Stomach (tissue), 4 donors: ENCODE measurements around the gene TRIM61.

Source experiments
- EP300 ChIP-seq: sonication (generic); formaldehyde crosslinking; IDR thresholded peaks from one replicate; pipeline ENCODE4 v1.6.1; 2017; ENCODE audit warnings: antibody characterized with exemption
- POLR2A ChIP-seq, 4 donors: fragments of 450-650 bp; IDR thresholded peaks; one replicate each; pipeline ENCODE4 v1.6.1; 2016; ENCODE audit warnings: antibody characterized with exemption in 4 of 4, control low read depth in 2 of 4, mild to moderate bottlenecking in 1 of 4, moderate library complexity in 1 of 4
- POLR2AphosphoS5 ChIP-seq, 3 donors: sonication (generic); formaldehyde crosslinking; IDR thresholded peaks; one replicate each; pipeline ENCODE4 v1.6.1; 2016; ENCODE audit warnings: antibody characterized with exemption in 3 of 3
- TF ChIP-seq, protein P1 (sequence below), 7 experiments: fragments of 450-650 bp in 4 of 7; fragments of 200-600 bp in 3 of 7; sonication (generic) in 3 of 7; IDR thresholded peaks; one replicate each; pipeline ENCODE4 v1.5.1; 2016 to 2019; ENCODE audit warnings: antibody characterized with exemption in 7 of 7, control low read depth in 2 of 7, mild to moderate bottlenecking in 1 of 7

- TF ChIP-seq, protein P1, sequence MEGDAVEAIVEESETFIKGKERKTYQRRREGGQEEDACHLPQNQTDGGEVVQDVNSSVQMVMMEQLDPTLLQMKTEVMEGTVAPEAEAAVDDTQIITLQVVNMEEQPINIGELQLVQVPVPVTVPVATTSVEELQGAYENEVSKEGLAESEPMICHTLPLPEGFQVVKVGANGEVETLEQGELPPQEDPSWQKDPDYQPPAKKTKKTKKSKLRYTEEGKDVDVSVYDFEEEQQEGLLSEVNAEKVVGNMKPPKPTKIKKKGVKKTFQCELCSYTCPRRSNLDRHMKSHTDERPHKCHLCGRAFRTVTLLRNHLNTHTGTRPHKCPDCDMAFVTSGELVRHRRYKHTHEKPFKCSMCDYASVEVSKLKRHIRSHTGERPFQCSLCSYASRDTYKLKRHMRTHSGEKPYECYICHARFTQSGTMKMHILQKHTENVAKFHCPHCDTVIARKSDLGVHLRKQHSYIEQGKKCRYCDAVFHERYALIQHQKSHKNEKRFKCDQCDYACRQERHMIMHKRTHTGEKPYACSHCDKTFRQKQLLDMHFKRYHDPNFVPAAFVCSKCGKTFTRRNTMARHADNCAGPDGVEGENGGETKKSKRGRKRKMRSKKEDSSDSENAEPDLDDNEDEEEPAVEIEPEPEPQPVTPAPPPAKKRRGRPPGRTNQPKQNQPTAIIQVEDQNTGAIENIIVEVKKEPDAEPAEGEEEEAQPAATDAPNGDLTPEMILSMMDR (IDR thresholded peaks at IDR 0.05) = no peak
- TF ChIP-seq POLR2A (IDR thresholded peaks at IDR 0.05) = no peak
- TF ChIP-seq POLR2AphosphoS5 (IDR thresholded peaks at IDR 0.05) = no peak
- TF ChIP-seq EP300 = no peak
These were observed 19.9 kb upstream of the TRIM61 start for GRCh38 chr4:164997324-164997723.
